K562 (cell line): ENCODE data around the gene ADAM22. TPM values are rescaled to one million over a fixed set of nuclear protein-coding genes. Genes with fewer than 3 reads are reported as not detected.

Source experiments
- CREBBP ChIP-seq: IDR thresholded peaks from one replicate; pipeline ENCODE4 v1.6.1; 2012; ENCODE audit warnings: low read depth, mild to moderate bottlenecking, control low read depth, inconsistent platforms, low read length
- CREM ChIP-seq: IDR thresholded peaks from 2 replicates; pipeline ENCODE4 v1.6.1; 2014; ENCODE audit warnings: antibody characterized with exemption, low read depth
- ESRRB ChIP-seq: fragments of 250-450 bp; sonication (Bioruptor Pico); IDR thresholded peaks from 2 replicates; pipeline ENCODE4 v1.5.0; 2020; ENCODE audit warnings: mild to moderate bottlenecking, moderate library complexity, borderline replicate concordance
- ETS2 ChIP-seq: IDR thresholded peaks from 2 replicates; pipeline ENCODE4 v1.6.1; 2016; ENCODE audit warnings: borderline replicate concordance, missing genetic modification characterization, mild to moderate bottlenecking, moderate library complexity, missing compliant biosample characterization; ENCODE audit not compliant: poor library complexity, severe bottlenecking
- HDAC2 ChIP-seq: fragments of 450-650 bp; IDR thresholded peaks from 2 replicates; pipeline ENCODE4 v1.6.1; 2016; ENCODE audit warnings: mild to moderate bottlenecking
- MED1 ChIP-seq: sonication (generic); formaldehyde crosslinking; IDR thresholded peaks from 2 replicates; pipeline ENCODE4 v1.8.1; 2023; ENCODE audit warnings: missing genetic modification reagents, borderline replicate concordance
- NONO ChIP-seq, 2 experiments: fragments of 200-400 bp in 1 of 2; fragments of 450-650 bp in 1 of 2; formaldehyde crosslinking in 1 of 2; IDR thresholded peaks; 2 replicates each; pipeline ENCODE4 v1.6.1; 2017; ENCODE audit warnings: low read depth in 2 of 2, mild to moderate bottlenecking in 2 of 2, moderate library complexity in 2 of 2, low read length in 1 of 2
- PHB2 ChIP-seq: fragments of 450-650 bp; IDR thresholded peaks from 2 replicates; pipeline ENCODE4 v1.6.1; 2017; ENCODE audit warnings: low read depth
- SP2 ChIP-seq: IDR thresholded peaks from 2 replicates; pipeline ENCODE4 v1.6.1; 2011; ENCODE audit warnings: mild to moderate bottlenecking, low read depth, low read length, moderate library complexity; ENCODE audit not compliant: poor library complexity, severe bottlenecking; ENCODE audit errors: extremely low read depth
- TFAP4 ChIP-seq: sonication (generic); formaldehyde crosslinking; IDR thresholded peaks from 2 replicates; pipeline ENCODE4 v1.8.0; 2022; ENCODE audit warnings: missing genetic modification reagents, mild to moderate bottlenecking, moderate library complexity, borderline replicate concordance
- XRCC3 ChIP-seq: fragments of 450-650 bp; IDR thresholded peaks from 2 replicates; pipeline ENCODE4 v1.6.1; 2017; ENCODE audit warnings: mild to moderate bottlenecking, moderate library complexity
- YY1 ChIP-seq, 3 experiments: IDR thresholded peaks; 2 replicates each; pipeline ENCODE4 v1.6.1; 2011; ENCODE audit warnings: low read length in 2 of 3, mild to moderate bottlenecking in 2 of 3, moderate library complexity in 2 of 3, borderline replicate concordance in 1 of 3, control low read depth in 1 of 3, low read depth in 1 of 3; ENCODE audit not compliant: insufficient read depth in 3 of 3, insufficient replicate concordance in 2 of 3, control insufficient read depth in 1 of 3, insufficient read length in 1 of 3; ENCODE audit errors: extremely low read depth in 1 of 3
- ZBTB33 ChIP-seq: sonication (generic); formaldehyde crosslinking; IDR thresholded peaks from 2 replicates; pipeline ENCODE4 v1.8.1; 2023; ENCODE audit warnings: mild to moderate bottlenecking, missing genetic modification reagents
- ZNF184 ChIP-seq: sonication (generic); formaldehyde crosslinking; IDR thresholded peaks from 2 replicates; pipeline ENCODE4 v1.5.0; 2020; ENCODE audit warnings: missing genetic modification reagents
- ZNF239 ChIP-seq: fragments of 250-450 bp; sonication (Bioruptor Pico); IDR thresholded peaks from 2 replicates; pipeline ENCODE4 v1.4.0; 2020; ENCODE audit warnings: mild to moderate bottlenecking
- ZNF282 ChIP-seq: sonication (generic); formaldehyde crosslinking; IDR thresholded peaks from 2 replicates; pipeline ENCODE4 v1.8.1; 2023; ENCODE audit warnings: missing genetic modification reagents
- ZNF324 ChIP-seq: fragments of 250-450 bp; sonication (Bioruptor Pico); IDR thresholded peaks from 2 replicates; pipeline ENCODE4 v1.4.0; 2020; ENCODE audit warnings: mild to moderate bottlenecking
- polyA plus RNA-seq, 8 experiments: library from polyadenylated mRNA; depleted of rRNA in 4 of 8; stranded (reverse) in 5 of 8; unstranded in 3 of 8; fragments of >200 nt; fragmentation: Nextera tagmentation in 2 of 8; fragmentation: Illumina TruSeq in 1 of 8; extraction: Ambion mirVana in 2 of 8; extraction: Trizol in 1 of 8; gene quantifications; 2 replicates each; pipeline versions ENCODE4 v1.2.1 to v1.2.3, GENCODE V29; 2011 to 2014; ENCODE audit warnings: inconsistent platforms in 1 of 8, missing spikeins in 1 of 8
- total RNA-seq, 7 experiments: library from RNA; depleted of rRNA in 6 of 7; stranded (reverse); fragments of >200 nt in 6 of 7; fragmentation: Illumina TruSeq in 2 of 7; extraction: Trizol in 2 of 7; gene quantifications; 2 replicates each; pipeline versions ENCODE4 v1.2.1 to v1.2.3, GENCODE V29; 2011 to 2021; ENCODE audit warnings: low replicate concordance in 1 of 7
- TF ChIP-seq, protein P1 (sequence below): fragments of 150-350 bp; conservative IDR thresholded peaks from 2 replicates; pipeline ENCODE4 v1.6.1; 2014; ENCODE audit warnings: low read length

The ADAM22 gene
- total and polyA plus RNA-seq, 9 of the 15 experiments (the other 6 are each of a cell fraction or from before 2014, with no cell fraction given), result 0.01 to 0.58 (median 0.18) TPM

- TF ChIP-seq YY1 (IDR thresholded peaks at IDR 0.05; ENCODE audit: borderline replicate concordance in 1 of 3, control insufficient read depth in 1 of 3, extremely low read depth in 1 of 3, insufficient read depth in 3 of 3, insufficient read length in 1 of 3, insufficient replicate concordance in 2 of 3, low read depth in 1 of 3, low read length in 2 of 3) (peak; percentile 33 to 85 (median 79)), NONO (IDR thresholded peaks at IDR 0.05; ENCODE audit: low read depth in 2 of 2, low read length in 1 of 2) (peak; percentile 52 to 100; a peak in 3 of 4 replicates), ZNF282 (CRISPR knock-in tag) (no peak), ESRRB (no peak), PHB2 (no peak), ETS2 (tag) (no peak), SP2 (no peak), ZBTB33 (CRISPR knock-in tag) (0 out of 2 replicates have a peak, but pooled peaks have one; percentile 41), ZNF324 (no peak), TFAP4 (CRISPR knock-in tag) (peak; percentile 43; the same call in 1 of the 2 replicates), ZNF184 (CRISPR knock-in tag) (no peak), XRCC3 (no peak), MED1 (no peak), HDAC2 (no peak), ZNF239 (CRISPR knock-in tag) (no peak), CREM (peak; percentile 71), CREBBP (no peak)
- TF ChIP-seq, protein P1, sequence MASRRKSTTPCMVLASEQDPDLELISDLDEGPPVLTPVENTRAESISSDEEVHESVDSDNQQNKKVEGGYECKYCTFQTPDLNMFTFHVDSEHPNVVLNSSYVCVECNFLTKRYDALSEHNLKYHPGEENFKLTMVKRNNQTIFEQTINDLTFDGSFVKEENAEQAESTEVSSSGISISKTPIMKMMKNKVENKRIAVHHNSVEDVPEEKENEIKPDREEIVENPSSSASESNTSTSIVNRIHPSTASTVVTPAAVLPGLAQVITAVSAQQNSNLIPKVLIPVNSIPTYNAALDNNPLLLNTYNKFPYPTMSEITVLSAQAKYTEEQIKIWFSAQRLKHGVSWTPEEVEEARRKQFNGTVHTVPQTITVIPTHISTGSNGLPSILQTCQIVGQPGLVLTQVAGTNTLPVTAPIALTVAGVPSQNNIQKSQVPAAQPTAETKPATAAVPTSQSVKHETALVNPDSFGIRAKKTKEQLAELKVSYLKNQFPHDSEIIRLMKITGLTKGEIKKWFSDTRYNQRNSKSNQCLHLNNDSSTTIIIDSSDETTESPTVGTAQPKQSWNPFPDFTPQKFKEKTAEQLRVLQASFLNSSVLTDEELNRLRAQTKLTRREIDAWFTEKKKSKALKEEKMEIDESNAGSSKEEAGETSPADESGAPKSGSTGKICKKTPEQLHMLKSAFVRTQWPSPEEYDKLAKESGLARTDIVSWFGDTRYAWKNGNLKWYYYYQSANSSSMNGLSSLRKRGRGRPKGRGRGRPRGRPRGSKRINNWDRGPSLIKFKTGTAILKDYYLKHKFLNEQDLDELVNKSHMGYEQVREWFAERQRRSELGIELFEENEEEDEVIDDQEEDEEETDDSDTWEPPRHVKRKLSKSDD, result 0 out of 2 replicates have a peak, but pooled peaks have one; percentile 35
Observed at GRCh38 chr7:88219781-88220747, 286.0 kb downstream of the ADAM22 start, which contains the start of gene SRI (continued).
